GM23248 (cell line): ENCODE measurements around the gene MAK. TPM values are rescaled to one million over a fixed set of nuclear protein-coding genes. Genes with fewer than 3 reads are reported as not detected.
"Not testable (repeated sequence)": the region's sequence is repeated elsewhere in the genome, so short reads cannot be mapped to it uniquely, and the experiment has no call there.

Experiments used
- DNase-seq: peaks from one replicate; pipeline ENCODE4 v3.0.0-alpha.2; 2015
- H2AFZ ChIP-seq: fragments of 200-600 bp; sonication (generic); 2 replicates; pipeline ENCODE4 v1.6.1; 2016; ENCODE audit warnings: antibody characterized with exemption
- H3F3A ChIP-seq: fragments of 200-600 bp; sonication (generic); 2 replicates; pipeline ENCODE4 v1.6.1; 2016; ENCODE audit warnings: mild to moderate bottlenecking, antibody characterized with exemption, mixed run types; ENCODE audit not compliant: insufficient read depth
- H3K27ac ChIP-seq: fragments of 200-600 bp; sonication (generic); 2 replicates; pipeline ENCODE4 v1.5.1; 2016; ENCODE audit warnings: mild to moderate bottlenecking
- H3K27me3 ChIP-seq: fragments of 200-600 bp; sonication (generic); replicated peaks from 2 replicates; pipeline ENCODE4 v1.6.1; 2016; ENCODE audit warnings: mild to moderate bottlenecking; ENCODE audit not compliant: insufficient read depth
- H3K36me3 ChIP-seq: fragments of 200-600 bp; sonication (generic); 2 replicates; pipeline ENCODE4 v1.6.1; 2016; ENCODE audit warnings: low read depth, mild to moderate bottlenecking
- H3K4me1 ChIP-seq: fragments of 200-600 bp; sonication (generic); 2 replicates; pipeline ENCODE4 v1.6.1; 2016; ENCODE audit warnings: mild to moderate bottlenecking; ENCODE audit not compliant: insufficient read depth
- H3K4me2 ChIP-seq: fragments of 200-600 bp; sonication (generic); one replicate; pipeline ENCODE4 v1.6.1; 2016; ENCODE audit warnings: mild to moderate bottlenecking; ENCODE audit not compliant: unreplicated experiment
- H3K4me3 ChIP-seq: fragments of 200-600 bp; sonication (generic); 2 replicates; pipeline ENCODE4 v1.5.1; 2016; ENCODE audit warnings: mild to moderate bottlenecking
- H3K79me2 ChIP-seq: fragments of 200-600 bp; sonication (generic); 2 replicates; pipeline ENCODE4 v1.6.1; 2016; ENCODE audit warnings: mild to moderate bottlenecking; ENCODE audit not compliant: insufficient read depth
- H3K9ac ChIP-seq: fragments of 200-600 bp; sonication (generic); 2 replicates; pipeline ENCODE4 v1.6.1; 2016; ENCODE audit warnings: mild to moderate bottlenecking
- H3K9me2 ChIP-seq: fragments of 200-600 bp; sonication (generic); 2 replicates; pipeline ENCODE4 v1.6.1; 2016; ENCODE audit warnings: mixed run types, mild to moderate bottlenecking, moderate library complexity; ENCODE audit not compliant: insufficient read depth
- H3K9me3 ChIP-seq: fragments of 200-600 bp; sonication (generic); one replicate; pipeline ENCODE4 v1.6.1; 2017; ENCODE audit warnings: low read depth
- H4K20me1 ChIP-seq: fragments of 200-600 bp; sonication (generic); 2 replicates; pipeline ENCODE4 v1.6.0; 2016; ENCODE audit not compliant: insufficient read depth
- EZH2 ChIP-seq: fragments of 200-600 bp; sonication (generic); IDR thresholded peaks from 2 replicates; pipeline ENCODE4 v1.6.1; 2018; ENCODE audit warnings: antibody characterized with exemption, mild to moderate bottlenecking; ENCODE audit not compliant: insufficient read depth, poor library complexity, severe bottlenecking
- EZH2phosphoT487 ChIP-seq: fragments of 200-600 bp; sonication (generic); IDR thresholded peaks from 2 replicates; pipeline ENCODE4 v1.6.1; 2018; ENCODE audit warnings: antibody characterized with exemption, moderate library complexity, mild to moderate bottlenecking, low read depth; ENCODE audit not compliant: insufficient read depth
- WGBS, 2 experiments: methylation state at CpG; one replicate each; pipeline ENCODE4 v1.1.6; 2015 to 2017; ENCODE audit warnings: low lambda C conversion rate in 2 of 2, low coverage in 1 of 2; ENCODE audit errors: missing lambda C conversion rate in 2 of 2; 5-methylcytosine and 5-hydroxymethylcytosine counted together
- in situ Hi-C: fragments of 300-500 bp; cut with MboI; formaldehyde crosslinking; loops from 2 replicates; pipeline ENCODE4 v1.15.0; 2020
- polyA plus RNA-seq: library from polyadenylated mRNA; unstranded; fragments of >200 nt; fragmentation: Nextera tagmentation; extraction: Ambion mirVana; gene quantifications from 2 replicates; pipeline ENCODE4 v1.2.1, GENCODE V29; 2016
- total RNA-seq: library from RNA; depleted of rRNA; stranded (reverse); fragments of >200 nt; shearing (Covaris generic); gene quantifications from 2 replicates; pipeline ENCODE4 v1.2.3, GENCODE V29; 2014

Gene MAK
- total and polyA plus RNA-seq, 2 experiments from 2014 or later: 0.14 TPM; not detected in 1

DNA sequence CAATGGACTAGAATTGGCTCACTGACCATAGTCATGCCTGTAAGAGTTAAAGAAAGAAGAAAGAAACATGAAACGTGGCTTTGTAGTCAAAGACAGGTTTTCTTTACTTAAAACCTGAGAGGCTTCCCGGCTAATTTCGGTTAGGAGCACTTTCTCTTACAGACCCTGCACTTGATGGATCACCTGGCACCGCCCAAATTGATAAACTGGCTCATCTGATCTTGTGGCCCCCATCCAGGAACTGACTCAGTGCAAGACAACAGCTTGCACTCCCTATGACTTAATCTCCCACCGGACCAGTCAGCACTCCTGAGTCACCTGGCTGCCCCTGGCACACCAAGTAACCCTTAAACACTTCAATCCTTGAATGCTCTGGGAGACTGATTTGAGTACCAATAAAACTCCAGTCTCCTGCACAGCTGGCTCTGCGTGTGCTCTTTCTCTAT, 78.4 kb downstream of the MAK start:
- peaks cover 37% of the 10 kb centered on the region for H3F3A ChIP-seq
- peak overlapping the region; percentile 58 for H3K27ac ChIP-seq
- peak overlapping the region; percentile 20 for H3K4me2 ChIP-seq
- no peaks in the 10 kb centered on the region for H3K9me2 ChIP-seq
- H3K9me3 ChIP-seq: no peaks in the 10 kb centered on the region
- 23 to 28% methylated on average over 6 of the region's 6 CpGs for WGBS, 2 experiments
- H3K27me3 ChIP-seq: no peaks in the 10 kb centered on the region
- H2AFZ ChIP-seq: no peak overlapping the region
- H3K4me3 ChIP-seq: no peak overlapping the region
- peak overlapping the region; percentile 8; the same call in 1 of the 2 replicates for H3K9ac ChIP-seq
- H3K4me1 ChIP-seq: peaks cover 17% of the 10 kb centered on the region
- no peaks in the 10 kb centered on the region for H4K20me1 ChIP-seq
- TF ChIP-seq EZH2phosphoT487: no peak
- peak; percentile 92 for DNase-seq
- peaks cover 30% of the 10 kb centered on the region for H3K79me2 ChIP-seq
- 0 out of 2 replicates have a peak, but pooled peaks cover 11% of the 10 kb centered on the region for H3K36me3 ChIP-seq
- in situ Hi-C loops: no loop called here

DNA sequence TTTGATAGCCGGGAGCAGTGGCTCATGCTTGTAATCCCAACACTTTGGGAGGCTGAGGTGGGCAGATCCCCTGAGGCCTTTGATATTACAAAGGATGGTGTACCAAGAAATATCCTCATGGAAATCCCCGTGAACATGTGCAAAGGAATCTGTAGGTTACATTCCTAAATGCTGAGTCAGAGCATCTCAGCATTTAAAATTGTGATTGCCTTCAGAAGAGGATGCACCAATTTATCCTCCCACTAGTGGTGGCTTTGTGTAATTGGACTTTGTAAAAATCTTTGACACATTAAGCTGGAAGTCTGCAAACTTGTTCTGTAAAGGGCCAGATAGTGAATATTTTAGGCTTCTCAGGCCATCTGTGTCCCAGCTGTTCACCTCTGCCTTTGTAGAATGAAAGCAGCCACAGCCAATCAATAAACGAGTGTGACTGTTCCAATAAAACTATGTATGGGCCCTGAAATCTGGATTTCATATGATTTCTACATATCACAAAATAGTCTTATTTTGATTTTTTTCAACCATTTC, 79.0 kb downstream of the MAK start:
- H3K9me2 ChIP-seq: no peaks in the 10 kb centered on the region
- H4K20me1 ChIP-seq: no peaks in the 10 kb centered on the region
- peak; percentile 87 for DNase-seq
- no peaks in the 10 kb centered on the region for H3K9me3 ChIP-seq
- H3K27ac ChIP-seq: peak overlapping the region; percentile 58
- in situ Hi-C loops: no loop called here
- peaks cover 35% of the 10 kb centered on the region for H3K79me2 ChIP-seq
- 11 to 30% methylated on average over 3 of the region's 3 CpGs for WGBS, 2 experiments
- peak overlapping the region; percentile 8; the same call in 1 of the 2 replicates for H3K9ac ChIP-seq
- peaks cover 37% of the 10 kb centered on the region for H3F3A ChIP-seq
- H3K4me1 ChIP-seq: peaks cover 17% of the 10 kb centered on the region
- no peaks in the 10 kb centered on the region for H3K27me3 ChIP-seq
- TF ChIP-seq EZH2 (no peak), EZH2phosphoT487 (no peak)
- 0 out of 2 replicates have a peak, but pooled peaks cover 11% of the 10 kb centered on the region for H3K36me3 ChIP-seq
- H3K4me2 ChIP-seq: no peak overlapping the region
- H3K4me3 ChIP-seq: no peak overlapping the region
- no peak overlapping the region for H2AFZ ChIP-seq

DNA sequence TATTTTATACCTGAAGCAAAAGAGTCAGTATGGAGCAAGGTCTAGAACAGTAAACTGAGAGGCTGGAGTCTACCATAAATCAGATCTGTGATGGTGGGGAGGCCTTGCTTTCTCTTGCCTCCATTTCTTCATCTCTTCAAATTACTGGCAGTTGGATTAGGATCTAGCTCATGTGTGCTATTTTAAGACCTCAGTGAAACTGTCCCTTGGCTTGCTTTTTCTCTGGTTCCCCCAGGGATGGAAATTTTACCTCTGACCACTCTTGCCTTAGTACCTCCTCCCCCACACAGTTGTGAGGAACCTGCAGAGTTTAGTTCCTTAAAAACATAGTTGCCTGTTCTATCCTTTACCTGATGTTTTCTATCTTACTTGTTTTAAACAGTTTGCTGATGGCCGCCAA, 82.3 kb downstream of the MAK start:
- in situ Hi-C loops: no loop called here
- H3K9me3 ChIP-seq: no peaks in the 10 kb centered on the region
- peaks cover 17% of the 10 kb centered on the region for H3K4me1 ChIP-seq
- no peaks in the 10 kb centered on the region for H4K20me1 ChIP-seq
- 85 to 88% methylated on average over 1 of the region's 1 CpG for WGBS, 2 experiments
- no peaks in the 10 kb centered on the region for H3K27me3 ChIP-seq
- H3F3A ChIP-seq: peaks cover 31% of the 10 kb centered on the region
- no peak overlapping the region for H3K4me3 ChIP-seq
- H2AFZ ChIP-seq: no peak overlapping the region
- H3K9ac ChIP-seq: no peak overlapping the region
- H3K27ac ChIP-seq: no peak overlapping the region
- no peak for DNase-seq
- H3K9me2 ChIP-seq: no peaks in the 10 kb centered on the region
- no peak overlapping the region for H3K4me2 ChIP-seq
- TF ChIP-seq EZH2phosphoT487 (no peak), EZH2 (no peak)
- 0 out of 2 replicates have a peak, but pooled peaks cover 11% of the 10 kb centered on the region for H3K36me3 ChIP-seq
- H3K79me2 ChIP-seq: peaks cover 55% of the 10 kb centered on the region

DNA sequence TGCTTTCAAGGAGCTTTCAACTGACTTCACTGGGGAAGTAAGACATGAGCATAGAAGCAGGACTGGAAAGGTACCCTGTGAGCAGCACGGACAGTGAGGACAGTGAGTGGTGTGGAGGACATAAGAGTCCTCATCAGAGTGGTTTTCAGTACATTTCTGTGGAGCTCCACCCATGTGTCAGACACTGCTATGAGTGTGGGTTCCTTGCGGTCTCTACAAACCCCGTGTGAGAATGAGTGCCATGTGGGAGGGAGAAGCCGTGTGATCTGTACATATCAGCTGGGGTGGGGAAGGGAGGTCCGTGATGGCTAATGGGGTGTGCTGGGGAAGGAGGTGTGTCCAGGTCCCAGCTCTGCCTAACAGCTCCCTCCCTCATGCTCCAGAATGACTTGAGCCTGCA, 86.6 kb downstream of the MAK start:
- H3K9me3 ChIP-seq, in situ Hi-C loops: not testable (repeated sequence)
- 96 to 98% methylated on average over 5 of the region's 5 CpGs for WGBS, 2 experiments

DNA sequence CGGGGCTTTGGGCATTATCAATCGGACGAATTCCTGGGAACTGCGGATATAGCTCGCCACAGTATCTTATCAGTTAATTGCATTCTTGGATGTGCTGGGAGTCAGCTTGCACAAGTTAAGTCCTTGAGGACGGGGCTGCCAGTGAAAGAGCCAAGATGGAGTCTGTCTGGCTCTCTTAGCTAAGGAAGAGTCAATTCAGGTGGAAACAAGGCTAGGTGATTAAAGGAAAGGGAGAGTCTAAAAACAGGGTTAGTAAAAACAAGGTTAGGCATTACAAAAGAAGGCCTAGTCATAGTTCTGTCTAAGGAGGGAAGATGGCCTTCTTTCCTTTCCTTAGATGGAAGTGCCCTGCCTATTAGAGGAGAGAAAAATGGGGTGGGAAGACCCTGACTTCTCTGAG, 87.8 kb downstream of the MAK start:
- H2AFZ ChIP-seq, H4K20me1 ChIP-seq, DNase-seq, H3K4me3 ChIP-seq, H3K27me3 ChIP-seq, H3K9me3 ChIP-seq, H3K36me3 ChIP-seq, H3K4me2 ChIP-seq, H3K9ac ChIP-seq, H3K27ac ChIP-seq, H3K9me2 ChIP-seq, H3F3A ChIP-seq, in situ Hi-C loops: not testable (repeated sequence)
- H3K4me1 ChIP-seq: peaks cover 14% of the 10 kb centered on the region; the same call in 1 of the 2 replicates
- WGBS, 2 experiments: 89 to 92% methylated on average over 6 of the region's 6 CpGs
- H3K79me2 ChIP-seq: peaks cover 79% of the 10 kb centered on the region

More for the DNA sequence above, 86.6 kb downstream of the MAK start:
- H3K27me3 ChIP-seq, DNase-seq, H3K36me3 ChIP-seq, H4K20me1 ChIP-seq, H3K9ac ChIP-seq, H3K4me2 ChIP-seq, H3K4me3 ChIP-seq, H3K27ac ChIP-seq, H3F3A ChIP-seq, H2AFZ ChIP-seq, H3K9me2 ChIP-seq: not testable (repeated sequence)
- Histone ChIP-seq H3K4me1 (peaks cover 14% of the 10 kb centered on the region; the same call in 1 of the 2 replicates), H3K79me2 (peaks cover 89% of the 10 kb centered on the region)
